GM12878 (cell line): ENCODE data around the gene CASP3.
"Not testable (repeated sequence)": the region's sequence is repeated elsewhere in the genome, so short reads cannot be mapped to it uniquely, and the experiment has no call there.

Experiments
- CEBPZ ChIP-seq: fragments of 150-350 bp; IDR thresholded peaks from 2 replicates; pipeline ENCODE4 v1.6.1; 2016; ENCODE audit warnings: low read depth, low read length
- CTCF ChIP-seq, 3 experiments: IDR thresholded peaks in 2 of 3; conservative IDR thresholded peaks in 1 of 3; 2 replicates each; pipeline ENCODE4 v1.5.1; 2011; ENCODE audit warnings: low read depth in 3 of 3, low read length in 3 of 3, mild to moderate bottlenecking in 3 of 3, control low read depth in 2 of 3, moderate library complexity in 2 of 3, inconsistent platforms in 1 of 3, mixed read lengths in 1 of 3; ENCODE audit not compliant: control insufficient read depth in 2 of 3, insufficient read depth in 1 of 3; ENCODE audit errors: extremely low read depth in 1 of 3
- FOXM1 ChIP-seq: IDR thresholded peaks from 2 replicates; pipeline ENCODE4 v1.6.1; 2012; ENCODE audit warnings: low read depth, mild to moderate bottlenecking, inconsistent platforms, low read length, moderate library complexity
- RCOR1 ChIP-seq: conservative IDR thresholded peaks from 2 replicates; pipeline ENCODE4 v1.6.1; 2012; ENCODE audit warnings: low read depth, low read length, improper control_type of control experiment

- not testable (repeated sequence) for TF ChIP-seq CTCF (IDR thresholded peaks at IDR 0.05 in 2 of 3, conservative IDR thresholded peaks at IDR 0.05 in 1 of 3; ENCODE audit: control insufficient read depth in 2 of 3, extremely low read depth in 1 of 3, insufficient read depth in 1 of 3, low read depth in 3 of 3, low read length in 3 of 3); CEBPZ; FOXM1; RCOR1
Measured at GRCh38 chr4:184602857-184603256, 46.4 kb downstream of the CASP3 start.
